H1 (cell line): Measurements from ENCODE around the gene NPHP4. TPM values are rescaled to one million over a fixed set of nuclear protein-coding genes. Genes with fewer than 3 reads are reported as not detected.

Experiments used
- CTCF ChIA-PET: fragments of 300-600 bp; sonication (Branson Sonifier 250); formaldehyde crosslinking; loops from one replicate; lab custom pipeline; 2021; ENCODE audit not compliant: partially characterized antibody; lab: Charles Lee
- POLR2A ChIA-PET: fragments of 300-600 bp; sonication (Branson Sonifier 250); formaldehyde crosslinking; loops from one replicate; lab custom pipeline; 2021; ENCODE audit warnings: inconsistent platforms; ENCODE audit not compliant: partially characterized antibody; lab: Charles Lee
- DNase-seq, 2 experiments: peaks; one replicate each; pipeline versions ENCODE4 v3.0.0 to v3.0.0-alpha.2; 2010 to 2022; ENCODE audit warnings: low spot score in 2 of 2, low read depth in 1 of 2, mixed read lengths in 1 of 2
- FAIRE-seq: peaks from 2 replicates; lab custom pipeline; 2011; peaks lifted over from hg19 to GRCh38; lab: Jason Lieb, UNC
- H2AFZ ChIP-seq: 2 replicates; pipeline ENCODE4 v1.8.1; 2012; ENCODE audit warnings: low read length, inconsistent platforms
- H2AK5ac ChIP-seq: 2 replicates; pipeline ENCODE4 v1.6.1; 2013; ENCODE audit warnings: low read depth, low read length
- H2BK120ac ChIP-seq: replicated peaks from 2 replicates; pipeline ENCODE3; 2013; ENCODE audit warnings: low read depth, low read length, inconsistent platforms
- H2BK12ac ChIP-seq: 2 replicates; pipeline ENCODE4 v1.6.1; 2013; ENCODE audit warnings: low read depth, low read length
- H2BK15ac ChIP-seq: 2 replicates; pipeline ENCODE4 v1.6.1; 2013; ENCODE audit warnings: low read length
- H2BK20ac ChIP-seq: 2 replicates; pipeline ENCODE4 v1.6.1; 2013; ENCODE audit warnings: low read length
- H2BK5ac ChIP-seq: 2 replicates; pipeline ENCODE4 v1.6.1; 2013; ENCODE audit warnings: low read depth, low read length
- H3K14ac ChIP-seq: 2 replicates; pipeline ENCODE4 v1.6.1; 2013; ENCODE audit warnings: inconsistent platforms; ENCODE audit not compliant: insufficient read length
- H3K18ac ChIP-seq: 2 replicates; pipeline ENCODE4 v1.6.1; 2013; ENCODE audit warnings: low read length; ENCODE audit errors: extremely low read depth
- H3K23ac ChIP-seq: 2 replicates; pipeline ENCODE4 v1.6.1; 2013; ENCODE audit warnings: inconsistent platforms; ENCODE audit not compliant: insufficient read length
- H3K23me2 ChIP-seq: 2 replicates; pipeline ENCODE4 v1.6.1; 2013; ENCODE audit warnings: low read depth, low read length
- H3K27ac ChIP-seq: 2 replicates; pipeline ENCODE4 v1.6.1; 2011; ENCODE audit warnings: low read depth, low read length, inconsistent platforms
- H3K27me3 ChIP-seq, 4 experiments: replicated peaks in 1 of 4; 1 replicate in 1 of 4; 2 replicates in 3 of 4; pipeline versions ENCODE4 v1.6.1 to v1.8.1; 2011 to 2013; ENCODE audit warnings: low read length in 3 of 4, mild to moderate bottlenecking in 3 of 4, inconsistent platforms in 2 of 4, mixed read lengths in 2 of 4, moderate library complexity in 1 of 4; ENCODE audit not compliant: control insufficient read depth in 3 of 4, insufficient read depth in 3 of 4; ENCODE audit errors: extremely low read depth in 1 of 4
- H3K36me3 ChIP-seq, 4 experiments: 2 replicates each; pipeline versions ENCODE4 v1.6.1 to v1.8.1; 2011 to 2013; ENCODE audit warnings: mild to moderate bottlenecking in 4 of 4, low read length in 3 of 4, moderate library complexity in 2 of 4, control low read depth in 1 of 4, inconsistent platforms in 1 of 4; ENCODE audit not compliant: insufficient read depth in 4 of 4, control insufficient read depth in 2 of 4
- H3K4ac ChIP-seq: replicated peaks from 2 replicates; pipeline ENCODE3; 2013; ENCODE audit warnings: low read length, low read depth, mixed read lengths, inconsistent platforms; ENCODE audit not compliant: insufficient read length
- H3K4me1 ChIP-seq, 4 experiments: replicated peaks in 1 of 4; 1 replicate in 1 of 4; 2 replicates in 3 of 4; pipeline versions ENCODE4 v1.6.1 to v1.8.1; 2011 to 2013; ENCODE audit warnings: low read length in 3 of 4, inconsistent platforms in 2 of 4, mixed read lengths in 1 of 4; ENCODE audit not compliant: insufficient read depth in 4 of 4, control insufficient read depth in 3 of 4
- H3K4me2 ChIP-seq, 2 experiments: 2 replicates each; pipeline versions ENCODE4 v1.6.1 to v1.8.1; 2011 to 2013; ENCODE audit warnings: low read depth in 2 of 2, low read length in 2 of 2, control low read depth in 1 of 2, inconsistent platforms in 1 of 2, mild to moderate bottlenecking in 1 of 2; ENCODE audit not compliant: insufficient read depth in 1 of 2
- H3K4me3 ChIP-seq, 4 experiments: fragments of 200-600, 300-600 bp in 1 of 4; sonication (generic), shearing (Covaris generic), sonication (Bioruptor Twin) in 1 of 4; 2 replicates each; pipeline versions ENCODE4 v1.5.1 to v1.8.1; 2011 to 2016; ENCODE audit warnings: low read length in 4 of 4, low read depth in 3 of 4, control low read depth in 2 of 4, inconsistent platforms in 2 of 4, mild to moderate bottlenecking in 2 of 4, mixed read lengths in 1 of 4, moderate library complexity in 1 of 4; ENCODE audit not compliant: insufficient read depth in 2 of 4; ENCODE audit errors: extremely low read depth in 1 of 4
- H3K56ac ChIP-seq: replicated peaks from 2 replicates; pipeline ENCODE3; 2013; ENCODE audit warnings: low read depth, mild to moderate bottlenecking, mixed read lengths, low read length, inconsistent platforms; ENCODE audit not compliant: insufficient read length
- H3K79me1 ChIP-seq: 2 replicates; pipeline ENCODE4 v1.6.1; 2013; ENCODE audit warnings: low read depth, low read length, control low read depth
- H3K79me2 ChIP-seq, 2 experiments: 2 replicates each; pipeline versions ENCODE4 v1.6.1 to v1.8.1; 2012 to 2013; ENCODE audit warnings: low read length in 2 of 2, mild to moderate bottlenecking in 2 of 2, inconsistent platforms in 1 of 2; ENCODE audit not compliant: insufficient read depth in 2 of 2, control insufficient read depth in 1 of 2
- H3K9ac ChIP-seq, 4 experiments: replicated peaks in 1 of 4; 1 replicate in 1 of 4; 2 replicates in 3 of 4; pipeline versions ENCODE4 v1.6.1 to v1.8.1; 2011 to 2013; ENCODE audit warnings: low read depth in 3 of 4, low read length in 3 of 4, control low read depth in 2 of 4, mild to moderate bottlenecking in 2 of 4, moderate library complexity in 2 of 4, inconsistent platforms in 1 of 4; ENCODE audit errors: extremely low read depth in 1 of 4
- H3K9me3 ChIP-seq, 2 experiments: 2 replicates each; pipeline versions ENCODE4 v1.6.1 to v1.8.1; 2012 to 2013; ENCODE audit warnings: mild to moderate bottlenecking in 2 of 2, moderate library complexity in 2 of 2, control low read depth in 1 of 2, inconsistent platforms in 1 of 2, low read depth in 1 of 2, low read length in 1 of 2, mixed read lengths in 1 of 2; ENCODE audit not compliant: insufficient read depth in 2 of 2
- H4K20me1 ChIP-seq, 2 experiments: replicated peaks in 1 of 2; 2 replicates each; pipeline versions ENCODE3 to v1.8.1; 2011 to 2013; ENCODE audit warnings: inconsistent platforms in 2 of 2, low read length in 2 of 2, mild to moderate bottlenecking in 1 of 2; ENCODE audit not compliant: insufficient read depth in 2 of 2, control insufficient read depth in 1 of 2
- H4K5ac ChIP-seq: 2 replicates; pipeline ENCODE4 v1.6.1; 2013; ENCODE audit warnings: low read length, low read depth, mixed read lengths, inconsistent platforms; ENCODE audit not compliant: insufficient read length
- H4K8ac ChIP-seq: 2 replicates; pipeline ENCODE4 v1.8.0; 2013; ENCODE audit warnings: mild to moderate bottlenecking, moderate library complexity, low read length, inconsistent platforms; ENCODE audit not compliant: insufficient read depth; ENCODE audit errors: extremely low read depth
- H4K91ac ChIP-seq: replicated peaks from 2 replicates; pipeline ENCODE3; 2013; ENCODE audit warnings: low read length, mixed read lengths, inconsistent platforms; ENCODE audit not compliant: insufficient read length
- ASH2L ChIP-seq: fragments of 200-600, 300-600 bp; sonication (generic); IDR thresholded peaks from one replicate; pipeline ENCODE4 v1.7.1; 2017; ENCODE audit warnings: low read length
- CEBPB ChIP-seq: IDR thresholded peaks from 2 replicates; pipeline ENCODE4 v1.6.1; 2012; ENCODE audit warnings: low read depth, low read length
- GABPA ChIP-seq: IDR thresholded peaks from 2 replicates; pipeline ENCODE4 v1.6.1; 2011; ENCODE audit warnings: mild to moderate bottlenecking, low read length, moderate library complexity, borderline replicate concordance; ENCODE audit not compliant: insufficient read depth
- JUN ChIP-seq: IDR thresholded peaks from 2 replicates; pipeline ENCODE4 v1.6.1; 2011; ENCODE audit warnings: low read depth, mild to moderate bottlenecking, improper control_type of control experiment, low read length
- KDM1A ChIP-seq: fragments of 200-600, 300-600 bp; sonication (generic); IDR thresholded peaks from 2 replicates; pipeline ENCODE4 v1.7.1; 2016; ENCODE audit warnings: mild to moderate bottlenecking, low read length, borderline replicate concordance
- KDM5A ChIP-seq: fragments of 200-600 bp; IDR thresholded peaks from 2 replicates; pipeline ENCODE4 v1.7.1; 2012; ENCODE audit warnings: mild to moderate bottlenecking, low read length, inconsistent platforms, mixed read lengths
- POLR2A ChIP-seq, 2 experiments: IDR thresholded peaks; 1 replicate in 1 of 2; 2 replicates in 1 of 2; pipeline ENCODE4 v1.6.1; 2011; ENCODE audit warnings: low read depth in 2 of 2, low read length in 2 of 2, mild to moderate bottlenecking in 2 of 2; ENCODE audit errors: control extremely low read depth in 1 of 2
- RAD21 ChIP-seq, 2 experiments: IDR thresholded peaks in 1 of 2; conservative IDR thresholded peaks in 1 of 2; 2 replicates each; pipeline ENCODE4 v1.6.1; 2011; ENCODE audit warnings: low read depth in 2 of 2, low read length in 2 of 2, improper control_type of control experiment in 1 of 2, inconsistent platforms in 1 of 2, mild to moderate bottlenecking in 1 of 2, moderate library complexity in 1 of 2
- RFX5 ChIP-seq: IDR thresholded peaks from 2 replicates; pipeline ENCODE4 v1.6.1; 2011; ENCODE audit warnings: low read depth, low read length, improper control_type of control experiment, borderline replicate concordance
- RXRA ChIP-seq: IDR thresholded peaks from 2 replicates; pipeline ENCODE4 v1.6.1; 2011; ENCODE audit warnings: low read depth, mild to moderate bottlenecking, low read length, moderate library complexity; ENCODE audit not compliant: insufficient read depth
- TAF7 ChIP-seq: optimal IDR thresholded peaks from 2 replicates; pipeline ENCODE3; 2011; ENCODE audit warnings: low read depth, mild to moderate bottlenecking, inconsistent platforms, low read length, moderate library complexity, borderline replicate concordance
- TBP ChIP-seq: IDR thresholded peaks from 2 replicates; pipeline ENCODE4 v1.6.1; 2011; ENCODE audit warnings: low read depth, low read length, improper control_type of control experiment
- TCF12 ChIP-seq: IDR thresholded peaks from 2 replicates; pipeline ENCODE4 v1.6.1; 2011; ENCODE audit warnings: low read depth, mild to moderate bottlenecking, low read length
- WGBS, 2 experiments: shearing (Covaris generic) in 1 of 2; methylation state at CpG; one replicate each; pipeline versions ENCODE4 v1.1.6 to v1.1.7; 2013 to 2015; ENCODE audit warnings: low lambda C conversion rate in 2 of 2, mixed read lengths in 2 of 2, inconsistent platforms in 1 of 2, low coverage in 1 of 2, missing lambda C conversion rate in 1 of 2; ENCODE audit not compliant: insufficient replicate concordance in 2 of 2, insufficient coverage in 1 of 2, insufficient read length in 1 of 2; ENCODE audit errors: extremely low coverage in 1 of 2, missing lambda C conversion rate in 1 of 2; 5-methylcytosine and 5-hydroxymethylcytosine counted together
- polyA plus RNA-seq, 7 experiments: library from polyadenylated mRNA; depleted of rRNA in 3 of 7; stranded (reverse) in 5 of 7; unstranded in 2 of 7; fragments of >200 nt in 5 of 7; fragments of 200-250 nt in 2 of 7; gene quantifications; 1 replicate in 5 of 7; 2 replicates in 1 of 7; 4 replicates in 1 of 7; pipeline versions ENCODE4 v1.2.1 to v1.2.3, GENCODE V29; 2011 to 2013; ENCODE audit warnings: missing spikeins in 2 of 7, mixed read lengths in 2 of 7
- total RNA-seq: library from RNA; stranded (reverse); fragmentation: NEBNext Ultra II Directional; extraction: Animal tissue kit (Norgen Biotek cat#: 25700); gene quantifications from 2 replicates; pipeline ENCODE4 v1.2.1, GENCODE V29; 2021

NPHP4 gene
- total and polyA plus RNA-seq, 2 of the 8 experiments (the other 6 are each of a cell fraction or from before 2014, with no cell fraction given): 5.8 to 14.0 TPM

GRCh38 chr1:6041432-6042062 lies 49.3 kb upstream of the NPHP4 start:
- no peak overlapping the region for H3K56ac ChIP-seq
- H3K4ac ChIP-seq: no peak overlapping the region
- no peak overlapping the region for H3K4me3 ChIP-seq
- H3K79me1 ChIP-seq: no peaks in the 10 kb centered on the region
- ChIA-PET POLR2A (interaction anchor here (0.7 kb wide), 1 partner anchor 144 kb away, joined by 3 read pairs; no protein-coding TSS in a partner anchor), CTCF (interaction anchor here (0.7 to 5.7 kb wide), 28 partner anchors 7 to 226 kb away, joined by 3 to 43 read pairs (median 4); no protein-coding TSS in a partner anchor)
- H3K4me1 ChIP-seq: peaks cover 0 to 5% (median 3%) of the 10 kb centered on the region in 4 experiments; a peak in 3 of 7 replicates
- no peak overlapping the region for H3K18ac ChIP-seq
- WGBS, 2 experiments: 53% methylated on average over 19 of the region's 20 CpGs; no CpG with 5 or more reads in 1 of the 2 experiments
- H2BK20ac ChIP-seq: no peak overlapping the region
- no peak overlapping the region for H2BK12ac ChIP-seq
- H4K20me1 ChIP-seq: peaks cover 2 to 6% of the 10 kb centered on the region in 2 experiments
- peak in 1 of 2 experiments; percentile 92 for DNase-seq
- H3K4me2 ChIP-seq: no peak overlapping the region
- no peak overlapping the region for H3K23ac ChIP-seq
- H2AFZ ChIP-seq: no peak overlapping the region
- H4K91ac ChIP-seq: no peak overlapping the region
- H2AK5ac ChIP-seq: no peak overlapping the region
- H2BK120ac ChIP-seq: no peak overlapping the region
- H4K5ac ChIP-seq: no peak overlapping the region
- H3K79me2 ChIP-seq: no peaks in the 10 kb centered on the region
- H3K27ac ChIP-seq: no peak overlapping the region
- H3K27me3 ChIP-seq: no peaks in the 10 kb centered on the region; a peak in 1 of 7 replicates
- H4K8ac ChIP-seq: no peak overlapping the region; the same call in 1 of the 2 replicates
- H2BK15ac ChIP-seq: no peak overlapping the region
- H2BK5ac ChIP-seq: no peak overlapping the region
- H3K9ac ChIP-seq: no peak overlapping the region
- FAIRE-seq: no peak
- H3K23me2 ChIP-seq: no peaks in the 10 kb centered on the region
- H3K14ac ChIP-seq: no peak overlapping the region
- no peaks in the 10 kb centered on the region for H3K9me3 ChIP-seq
- H3K36me3 ChIP-seq: no peaks in the 10 kb centered on the region
- no peak for TF ChIP-seq POLR2A (IDR thresholded peaks at IDR 0.05; ENCODE audit: control extremely low read depth in 1 of 2, low read depth in 2 of 2, low read length in 2 of 2)
- peak; percentile 81 for TF ChIP-seq GABPA
- no peak for TF ChIP-seq TCF12
- no peak for TF ChIP-seq TBP
- TF ChIP-seq RAD21 (IDR thresholded peaks at IDR 0.05 in 1 of 2, conservative IDR thresholded peaks at IDR 0.05 in 1 of 2; ENCODE audit: low read depth in 2 of 2, low read length in 2 of 2): peak; percentile 88 to 92
- TF ChIP-seq RFX5: no peak
- no peak for TF ChIP-seq ASH2L
- TF ChIP-seq KDM1A: no peak
- TF ChIP-seq KDM5A: no peak
- TF ChIP-seq CEBPB: no peak
- no peak for TF ChIP-seq TAF7
- TF ChIP-seq JUN: no peak
- no peak for TF ChIP-seq RXRA
